OCI-M2 (cell line): ENCODE measurements around the gene ANO6.

Experiments used
- DNase-seq: peaks from one replicate; lab custom pipeline; 2025; ENCODE audit not compliant: unreplicated experiment; lab: John Stamatoyannopoulos, UW

The ANO6 gene

DNA sequence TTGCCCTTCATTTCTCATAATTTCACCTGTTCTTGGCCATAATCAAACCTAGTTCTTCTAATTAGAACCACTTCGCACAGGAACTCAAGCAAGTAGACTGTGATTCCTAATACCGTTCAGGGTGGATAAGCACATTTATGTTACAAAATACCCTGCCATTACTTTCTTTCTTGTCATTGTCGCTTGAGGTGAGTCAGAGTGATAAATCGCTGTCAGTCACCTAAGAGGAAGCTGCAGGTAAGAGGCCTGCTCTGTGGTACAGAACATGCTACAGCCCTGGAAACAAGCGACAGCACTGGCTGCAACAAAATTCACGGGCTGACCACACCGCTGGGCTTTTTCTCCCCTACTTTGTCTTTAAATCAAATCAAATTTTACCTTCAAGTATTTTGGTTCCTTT, 218.2 kb downstream of the ANO6 start:
- DNase-seq, result no peak

DNA sequence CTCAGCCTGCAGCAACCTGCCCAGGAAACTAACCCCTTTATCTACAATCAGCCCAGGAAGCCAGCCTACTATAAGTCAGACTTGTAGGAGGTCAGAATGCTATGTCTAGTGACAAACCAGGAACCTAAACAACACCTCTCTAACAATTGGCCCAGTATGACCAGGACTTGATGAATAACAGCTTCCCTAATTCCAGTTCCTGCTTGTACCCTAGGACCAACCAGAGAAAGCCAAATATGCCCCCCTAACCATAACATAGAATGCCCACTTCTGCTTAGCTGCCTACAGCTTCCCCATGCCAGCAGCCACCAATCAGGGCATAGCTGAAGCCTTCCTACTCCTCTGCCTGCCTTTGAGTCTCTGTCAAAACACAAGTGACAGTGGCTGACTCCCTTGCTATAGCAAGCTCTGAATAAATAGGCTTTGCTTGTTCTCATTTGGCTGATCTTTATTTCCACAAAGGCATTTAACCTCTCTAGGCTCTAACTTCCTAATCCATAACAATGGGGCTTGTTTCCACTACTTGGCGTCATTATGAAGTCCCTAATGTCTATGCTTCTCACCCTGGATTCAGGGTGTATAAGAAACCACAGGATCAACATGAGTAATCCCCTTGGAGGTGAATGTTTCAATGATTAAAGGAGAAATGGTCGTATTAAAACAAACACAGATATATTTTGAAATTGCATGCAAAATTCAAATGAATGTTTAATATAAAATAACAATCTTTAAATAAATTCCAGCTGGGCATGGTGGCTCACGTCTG, 220.2 kb downstream of the ANO6 start:
- no peak for DNase-seq

GRCh38 chr12:45439039-45439438, 223.1 kb downstream of the ANO6 start:
- no peak for DNase-seq

- no peak for DNase-seq
Measured at GRCh38 chr12:45446013-45446412, 230.1 kb downstream of the ANO6 start.

DNA sequence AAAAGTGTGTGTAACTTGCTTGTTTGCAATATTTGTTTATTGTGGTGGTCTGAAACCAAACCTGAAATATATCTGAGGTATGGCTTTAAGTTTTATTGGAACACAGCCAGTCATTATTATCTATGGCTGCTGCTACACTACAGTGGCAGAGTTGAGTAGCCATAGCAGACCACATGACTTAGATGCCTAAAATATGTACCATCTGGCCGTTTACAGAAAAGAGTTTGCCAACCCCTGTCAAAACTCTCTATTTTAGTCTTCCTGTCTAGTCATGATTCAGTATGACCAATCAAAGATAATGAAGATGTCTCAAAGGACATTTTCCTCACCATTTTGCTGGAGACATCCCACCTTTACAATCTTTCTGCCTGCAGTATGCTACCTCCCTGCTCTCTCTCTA, 242.3 kb downstream of the ANO6 start:
- DNase-seq, result no peak

DNA sequence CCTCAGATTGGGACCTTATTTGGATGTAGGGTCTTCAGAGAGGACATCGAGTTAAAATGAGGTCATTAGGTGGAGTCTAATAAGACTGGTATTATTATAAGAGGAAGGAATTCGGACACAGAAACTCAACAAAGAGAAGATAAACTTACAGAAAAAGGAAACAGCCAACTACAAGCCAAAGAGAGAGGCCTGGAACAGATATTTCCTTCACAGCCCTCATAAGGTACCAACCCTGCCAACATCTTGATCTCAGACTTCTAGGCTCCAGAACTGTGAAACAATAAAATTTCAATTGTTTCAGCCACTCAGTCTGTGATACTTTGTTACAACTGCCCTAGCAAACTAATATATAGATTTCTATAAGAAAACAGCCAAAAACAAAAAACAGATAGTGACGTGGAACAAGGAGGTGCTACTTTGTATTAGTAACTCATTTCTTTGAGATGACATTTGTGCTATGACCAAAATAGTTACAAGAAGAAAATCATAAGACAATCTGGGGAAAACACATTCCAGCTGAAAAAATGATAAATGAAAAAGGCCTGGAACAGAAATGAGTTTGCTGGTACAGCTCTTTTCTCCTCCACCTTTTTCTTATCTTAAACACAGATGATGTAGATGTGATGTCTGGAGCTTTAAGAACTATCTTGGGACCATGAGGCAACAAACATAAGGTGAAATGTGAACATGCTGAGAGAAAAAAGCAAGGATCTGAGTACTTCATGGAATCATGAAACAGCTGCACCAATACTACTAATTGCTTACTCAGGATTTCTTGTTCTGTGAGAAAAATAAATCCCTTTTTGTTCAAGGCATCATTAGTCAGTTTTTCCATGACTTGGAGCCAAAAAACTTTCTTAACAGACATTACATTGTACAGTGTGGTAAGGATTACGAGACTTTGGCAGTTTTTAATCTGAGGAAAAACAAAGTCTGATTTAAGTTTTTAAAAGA, 243.2 kb downstream of the ANO6 start:
- no peak for DNase-seq

- no peak for DNase-seq
Measured at GRCh38 chr12:45462506-45462905, 246.6 kb downstream of the ANO6 start.

DNA sequence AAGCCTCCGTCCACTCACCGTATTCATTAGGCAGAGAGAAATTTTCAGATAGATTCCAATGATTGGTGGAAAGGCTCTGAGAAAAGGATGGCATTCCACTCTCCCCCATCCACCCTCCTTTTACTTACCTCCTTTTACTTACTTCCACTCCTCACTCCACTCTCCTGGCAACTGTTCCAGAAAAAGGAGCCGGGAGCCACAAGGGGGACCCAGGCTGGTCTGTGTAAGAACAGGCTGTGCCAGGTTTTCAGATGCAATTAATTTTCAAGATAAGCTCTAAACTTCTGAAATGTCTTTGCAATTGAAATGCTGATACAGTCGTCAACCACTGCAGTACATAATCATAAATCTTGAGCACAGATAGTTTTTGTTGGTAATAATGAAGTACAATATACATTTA, 248.8 kb downstream of the ANO6 start:
- no peak for DNase-seq

DNA sequence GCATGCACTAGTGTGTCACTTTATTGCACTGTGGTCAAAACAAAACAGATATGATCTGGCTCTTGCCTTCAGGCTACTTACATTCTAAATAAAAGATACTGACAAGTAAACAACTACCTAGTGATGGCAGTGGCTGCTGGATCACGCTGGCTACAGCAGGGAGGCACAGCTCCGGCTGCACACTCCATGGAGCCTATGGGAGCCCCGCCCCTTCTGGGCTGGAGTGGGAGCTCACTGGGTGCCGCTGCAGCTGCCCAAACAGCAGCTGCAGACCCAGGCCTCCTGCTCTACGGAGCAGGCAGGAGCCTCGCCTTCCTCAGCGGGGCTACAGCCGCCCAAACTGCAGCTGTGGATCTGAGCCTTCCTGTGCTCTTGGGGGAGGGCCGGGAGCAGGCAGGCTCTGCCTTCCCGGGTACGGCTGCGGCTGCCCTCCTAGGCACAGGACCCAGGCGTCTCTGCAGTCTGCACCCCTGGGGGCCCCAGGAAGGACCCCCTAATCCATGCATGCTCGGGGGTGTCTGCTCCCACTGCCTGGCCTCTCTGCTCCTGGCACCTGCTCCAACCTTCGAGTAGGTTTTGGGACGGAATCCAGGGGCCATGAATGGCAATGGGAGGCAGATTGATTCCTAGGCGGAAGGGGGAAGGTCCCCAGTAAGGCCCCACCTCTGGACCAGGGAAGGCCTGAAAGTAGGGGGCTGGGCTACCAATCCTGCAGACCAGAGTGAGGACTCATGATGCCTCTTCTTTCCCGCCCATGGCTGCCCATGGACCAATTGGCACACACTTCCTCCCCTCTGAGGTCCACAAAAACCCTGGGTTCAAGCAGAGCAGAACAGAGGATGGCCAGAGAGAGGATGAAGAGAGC, 253.1 kb downstream of the ANO6 start:
- DNase-seq, result no peak

- no peak for DNase-seq
Measured at GRCh38 chr12:45469902-45470301, 254.0 kb downstream of the ANO6 start.

DNA sequence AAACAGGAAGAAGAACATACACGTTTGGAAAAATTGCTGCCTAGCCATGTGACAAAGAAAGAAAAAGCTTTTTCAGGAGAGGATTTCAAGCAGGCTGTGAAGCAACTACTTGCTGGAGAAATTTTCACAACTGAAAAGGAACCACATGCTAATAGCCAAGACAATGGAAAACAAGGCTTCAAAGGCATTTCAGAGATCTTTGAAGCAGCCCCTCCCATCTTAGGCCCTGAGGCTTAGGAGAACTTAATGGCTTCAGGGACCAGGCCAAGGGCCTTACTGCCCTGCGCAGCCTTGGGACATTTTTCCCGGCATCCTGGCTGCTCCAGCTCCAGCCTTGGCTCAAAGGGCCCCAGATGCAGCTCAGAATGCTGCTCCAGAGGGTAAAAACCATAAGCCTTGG, 257.7 kb downstream of the ANO6 start:
- DNase-seq, result no peak

DNA sequence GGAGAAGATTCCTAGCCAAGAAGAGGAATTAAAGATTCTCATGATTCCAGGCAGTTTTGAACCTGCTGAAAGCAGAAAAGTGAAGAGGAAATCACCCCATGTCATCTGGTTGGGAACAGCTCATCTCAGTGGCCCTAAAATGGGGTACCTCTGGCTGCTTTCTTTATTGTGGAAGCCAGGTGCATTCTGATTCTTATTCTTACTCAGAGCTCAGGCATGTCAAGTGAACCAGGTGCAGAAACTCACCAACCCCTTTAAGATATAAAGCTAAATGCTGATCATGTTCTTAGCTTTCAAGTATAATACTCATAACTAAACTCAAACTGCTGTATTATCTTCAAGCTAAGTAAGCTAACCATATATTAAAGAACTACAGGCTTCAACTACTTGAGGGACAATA, 259.7 kb downstream of the ANO6 start:
- no peak for DNase-seq

GRCh38 chr12:45477526-45477925, 261.6 kb downstream of the ANO6 start:
- DNase-seq, result no peak

DNA sequence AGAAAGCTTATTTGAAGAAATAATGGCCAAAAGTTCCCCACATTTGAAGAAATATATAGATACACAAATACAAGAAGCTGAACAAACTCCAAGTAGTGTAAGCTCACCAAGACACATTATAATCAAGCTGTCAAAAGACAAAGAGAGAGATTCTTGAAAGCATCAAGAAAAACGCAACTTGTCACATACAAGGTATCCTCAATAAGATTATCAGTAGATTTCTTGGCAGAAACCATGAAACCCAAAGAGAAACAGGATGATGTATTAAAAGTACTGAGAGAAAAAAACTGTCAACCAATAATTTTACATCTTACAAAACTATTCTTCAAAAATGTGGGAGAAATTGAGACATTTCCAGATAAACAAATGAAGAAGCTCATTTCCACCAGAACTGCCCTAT, 263.0 kb downstream of the ANO6 start:
- no peak for DNase-seq

DNA sequence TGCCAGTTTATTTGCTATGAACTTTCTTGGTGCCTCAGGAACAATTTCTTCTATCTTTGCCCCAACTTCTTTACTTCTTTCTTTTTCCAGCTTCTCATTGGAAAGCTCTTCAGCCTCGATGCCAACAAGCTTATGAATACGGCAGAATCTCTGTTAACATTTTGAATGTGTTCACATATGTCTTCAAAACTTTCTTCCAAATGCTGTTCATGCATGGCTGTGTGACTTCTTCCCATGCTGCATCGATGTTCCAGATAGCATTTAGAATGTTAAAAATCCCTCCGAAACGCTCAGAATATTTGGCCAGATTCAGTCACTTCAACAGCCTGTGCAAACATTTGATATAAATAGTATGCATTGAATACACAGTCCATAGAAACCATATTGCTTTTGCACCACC, 265.9 kb downstream of the ANO6 start:
- no peak for DNase-seq

DNA sequence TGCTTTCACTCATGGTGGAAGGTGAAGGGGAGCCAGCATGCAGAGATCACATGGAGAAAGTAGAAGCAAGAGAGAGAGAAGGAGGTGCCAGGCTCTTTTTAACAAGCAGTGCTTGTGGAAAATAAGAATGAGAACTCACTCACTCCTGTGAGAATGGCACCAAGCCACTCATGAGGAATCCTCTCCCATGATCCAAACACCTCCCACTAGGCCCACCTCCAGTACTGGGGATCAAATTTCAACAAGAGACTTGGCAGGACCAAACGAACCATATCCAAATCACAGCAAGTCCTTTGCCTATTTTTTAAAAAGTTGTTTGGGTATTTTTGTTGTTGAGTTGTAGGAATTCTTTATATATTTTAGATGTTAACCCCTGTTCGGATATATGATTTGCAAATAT, 267.7 kb downstream of the ANO6 start:
- DNase-seq, result no peak
